Prostate gland (tissue), 2 donors: Measurements from ENCODE around the gene TYMS.

Experiments used
- POLR2A ChIP-seq: fragments of 450-650 bp; IDR thresholded peaks from one replicate; pipeline ENCODE4 v1.6.1; 2016; ENCODE audit warnings: antibody characterized with exemption, mild to moderate bottlenecking
- POLR2AphosphoS5 ChIP-seq: sonication (generic); formaldehyde crosslinking; IDR thresholded peaks from one replicate; pipeline ENCODE4 v1.6.1; 2017; ENCODE audit warnings: antibody characterized with exemption
- TF ChIP-seq, protein P1 (sequence below), 4 experiments: fragments of 200-600 bp in 2 of 4; fragments of 450-650 bp in 2 of 4; sonication (generic) in 2 of 4; IDR thresholded peaks; 1 replicate in 3 of 4; 2 replicates in 1 of 4; pipeline ENCODE4 v1.5.1; 2016 to 2019; ENCODE audit warnings: antibody characterized with exemption in 4 of 4, mild to moderate bottlenecking in 2 of 4, moderate library complexity in 2 of 4

DNA sequence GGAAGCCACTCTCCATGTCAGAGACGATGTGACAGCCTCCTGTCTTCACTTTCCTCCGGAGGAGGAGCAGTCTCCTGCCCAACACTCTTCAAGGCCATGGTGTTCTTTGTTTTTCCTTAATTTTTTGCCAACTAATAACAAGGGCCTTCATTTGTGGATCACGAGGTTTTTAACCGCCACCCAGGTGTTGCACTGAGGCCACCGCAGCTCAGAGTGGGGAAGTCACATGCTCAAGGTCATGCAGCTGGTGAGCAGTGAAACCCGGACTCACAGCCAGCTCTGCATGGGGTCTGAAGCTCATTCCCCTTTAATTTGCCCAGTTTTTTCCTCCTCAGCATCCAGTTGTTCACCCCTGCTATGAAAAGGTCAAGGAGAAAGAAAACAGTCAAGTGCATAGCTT lies 35.4 kb downstream of the TYMS start:
- TF ChIP-seq POLR2AphosphoS5, result no peak
- TF ChIP-seq, protein P1, sequence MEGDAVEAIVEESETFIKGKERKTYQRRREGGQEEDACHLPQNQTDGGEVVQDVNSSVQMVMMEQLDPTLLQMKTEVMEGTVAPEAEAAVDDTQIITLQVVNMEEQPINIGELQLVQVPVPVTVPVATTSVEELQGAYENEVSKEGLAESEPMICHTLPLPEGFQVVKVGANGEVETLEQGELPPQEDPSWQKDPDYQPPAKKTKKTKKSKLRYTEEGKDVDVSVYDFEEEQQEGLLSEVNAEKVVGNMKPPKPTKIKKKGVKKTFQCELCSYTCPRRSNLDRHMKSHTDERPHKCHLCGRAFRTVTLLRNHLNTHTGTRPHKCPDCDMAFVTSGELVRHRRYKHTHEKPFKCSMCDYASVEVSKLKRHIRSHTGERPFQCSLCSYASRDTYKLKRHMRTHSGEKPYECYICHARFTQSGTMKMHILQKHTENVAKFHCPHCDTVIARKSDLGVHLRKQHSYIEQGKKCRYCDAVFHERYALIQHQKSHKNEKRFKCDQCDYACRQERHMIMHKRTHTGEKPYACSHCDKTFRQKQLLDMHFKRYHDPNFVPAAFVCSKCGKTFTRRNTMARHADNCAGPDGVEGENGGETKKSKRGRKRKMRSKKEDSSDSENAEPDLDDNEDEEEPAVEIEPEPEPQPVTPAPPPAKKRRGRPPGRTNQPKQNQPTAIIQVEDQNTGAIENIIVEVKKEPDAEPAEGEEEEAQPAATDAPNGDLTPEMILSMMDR (IDR thresholded peaks at IDR 0.05), result no peak
- no peak for TF ChIP-seq POLR2A
